H9 (cell line): Measurements from ENCODE around the gene KRTAP27-1. TPM values are rescaled to one million over a fixed set of nuclear protein-coding genes. Genes with fewer than 3 reads are reported as not detected.

Experiments used
- DNase-seq: peaks from one replicate; pipeline ENCODE4 v3.0.0-alpha.2; 2017
- H2AFZ ChIP-seq: one replicate; pipeline ENCODE4 v1.6.1; 2013; ENCODE audit warnings: mild to moderate bottlenecking, low read length, control low read depth, moderate library complexity
- H2AK5ac ChIP-seq: 2 replicates; pipeline ENCODE4 v1.6.1; 2013; ENCODE audit warnings: low read length, control low read depth, mixed read lengths; ENCODE audit not compliant: insufficient read length
- H2BK120ac ChIP-seq: one replicate; pipeline ENCODE4 v1.6.1; 2013; ENCODE audit warnings: low read depth, mild to moderate bottlenecking, low read length, control low read depth, inconsistent platforms; ENCODE audit not compliant: poor library complexity, severe bottlenecking
- H2BK12ac ChIP-seq: 2 replicates; pipeline ENCODE4 v1.6.1; 2013; ENCODE audit warnings: low read length, control low read depth, mixed read lengths, low read depth; ENCODE audit not compliant: insufficient read length
- H2BK15ac ChIP-seq: 2 replicates; pipeline ENCODE4 v1.6.1; 2013; ENCODE audit warnings: low read depth, low read length, control low read depth
- H2BK20ac ChIP-seq: one replicate; pipeline ENCODE4 v1.6.1; 2013; ENCODE audit warnings: low read depth, mild to moderate bottlenecking, low read length, control low read depth, inconsistent platforms; ENCODE audit not compliant: poor library complexity, severe bottlenecking
- H2BK5ac ChIP-seq: 2 replicates; pipeline ENCODE4 v1.6.1; 2013; ENCODE audit warnings: low read length, control low read depth, mixed read lengths; ENCODE audit not compliant: insufficient read length
- H3K14ac ChIP-seq: 2 replicates; pipeline ENCODE4 v1.6.1; 2013; ENCODE audit warnings: low read length, control low read depth; ENCODE audit not compliant: insufficient read depth
- H3K18ac ChIP-seq: 2 replicates; pipeline ENCODE4 v1.6.1; 2013; ENCODE audit warnings: low read depth, mild to moderate bottlenecking, mixed read lengths, low read length, control low read depth; ENCODE audit not compliant: insufficient read length
- H3K23ac ChIP-seq: 2 replicates; pipeline ENCODE4 v1.6.1; 2013; ENCODE audit warnings: low read length, control low read depth, mixed read lengths, low read depth; ENCODE audit not compliant: insufficient read length
- H3K23me2 ChIP-seq: 2 replicates; pipeline ENCODE4 v1.6.1; 2013; ENCODE audit warnings: low read depth, mild to moderate bottlenecking, mixed read lengths, low read length, control low read depth; ENCODE audit not compliant: insufficient read length, poor library complexity, severe bottlenecking
- H3K27ac ChIP-seq: 2 replicates; pipeline ENCODE4 v1.5.1; 2013; ENCODE audit warnings: low read length, control low read depth, mixed read lengths, low read depth; ENCODE audit not compliant: insufficient read length
- H3K27me3 ChIP-seq: 2 replicates; pipeline ENCODE4 v1.6.1; 2013; ENCODE audit warnings: low read length, control low read depth, inconsistent platforms; ENCODE audit not compliant: insufficient read depth
- H3K4ac ChIP-seq: 2 replicates; pipeline ENCODE4 v1.6.1; 2013; ENCODE audit warnings: low read depth, mild to moderate bottlenecking, control low read depth, inconsistent platforms, low read length, moderate library complexity
- H3K4me1 ChIP-seq: 2 replicates; pipeline ENCODE4 v1.6.1; 2013; ENCODE audit warnings: low read length, control low read depth, inconsistent platforms; ENCODE audit not compliant: insufficient read depth
- H3K4me2 ChIP-seq: 2 replicates; pipeline ENCODE4 v1.6.1; 2013; ENCODE audit warnings: low read length, control low read depth, mixed read lengths; ENCODE audit not compliant: insufficient read length, insufficient read depth
- H3K56ac ChIP-seq: 2 replicates; pipeline ENCODE4 v1.6.1; 2013; ENCODE audit warnings: low read depth, mild to moderate bottlenecking, mixed read lengths, low read length, control low read depth; ENCODE audit not compliant: insufficient read length
- H3K79me1 ChIP-seq: 2 replicates; pipeline ENCODE4 v1.6.1; 2013; ENCODE audit warnings: low read depth, mild to moderate bottlenecking, moderate library complexity, low read length, control low read depth, inconsistent platforms; ENCODE audit not compliant: insufficient read depth, poor library complexity, severe bottlenecking
- H3K79me2 ChIP-seq: 2 replicates; pipeline ENCODE4 v1.6.1; 2013; ENCODE audit warnings: low read length, control low read depth, inconsistent platforms; ENCODE audit not compliant: insufficient read depth
- H3K9ac ChIP-seq: 2 replicates; pipeline ENCODE4 v1.6.1; 2013; ENCODE audit warnings: low read length, control low read depth, mixed read lengths; ENCODE audit not compliant: insufficient read length; ENCODE audit errors: extremely low read depth
- H3K9me3 ChIP-seq: one replicate; pipeline ENCODE4 v1.6.1; 2013; ENCODE audit warnings: low read depth, low read length, inconsistent platforms; ENCODE audit not compliant: control insufficient read depth
- H3T11ph ChIP-seq: one replicate; pipeline ENCODE4 v1.6.1; 2013; ENCODE audit warnings: mild to moderate bottlenecking, low read length, control low read depth, inconsistent platforms
- H4K20me1 ChIP-seq: one replicate; pipeline ENCODE4 v1.6.1; 2013; ENCODE audit not compliant: control insufficient read depth, insufficient read length, insufficient read depth
- H4K5ac ChIP-seq: 2 replicates; pipeline ENCODE4 v1.6.1; 2013; ENCODE audit warnings: low read depth, mild to moderate bottlenecking, mixed read lengths, low read length, control low read depth; ENCODE audit not compliant: insufficient read length
- H4K8ac ChIP-seq: replicated peaks from 2 replicates; pipeline ENCODE4 v1.6.1; 2013; ENCODE audit warnings: low read length, control low read depth, mixed read lengths, low read depth; ENCODE audit not compliant: insufficient read length
- H4K91ac ChIP-seq: 2 replicates; pipeline ENCODE4 v1.6.1; 2013; ENCODE audit warnings: low read depth, mild to moderate bottlenecking, moderate library complexity, mixed read lengths, low read length, control low read depth; ENCODE audit not compliant: insufficient read length
- H3K27ac Mint-ChIP-seq, 3 experiments: 2 replicates in 2 of 3; 3 replicates in 1 of 3; pipeline ENCODE4 v1.8.0; 2020 to 2021; ENCODE audit warnings: mixed read lengths in 3 of 3, mild to moderate bottlenecking in 1 of 3, moderate library complexity in 1 of 3
- H3K27me3 Mint-ChIP-seq: 2 replicates; pipeline ENCODE4 v1.8.0; 2021; ENCODE audit warnings: low read depth, mild to moderate bottlenecking, moderate library complexity, mixed read lengths
- H3K36me3 Mint-ChIP-seq, 3 experiments: 2 replicates in 2 of 3; 3 replicates in 1 of 3; pipeline ENCODE4 v1.8.0; 2020 to 2021; ENCODE audit warnings: low read depth in 3 of 3, mixed read lengths in 3 of 3; ENCODE audit not compliant: insufficient read depth in 1 of 3
- H3K4me1 Mint-ChIP-seq, 2 experiments: 2 replicates each; pipeline ENCODE4 v1.8.0; 2020; ENCODE audit warnings: mixed read lengths in 2 of 2
- H3K4me3 Mint-ChIP-seq, 2 experiments: 2 replicates in 1 of 2; 3 replicates in 1 of 2; pipeline ENCODE4 v1.8.0; 2020 to 2021; ENCODE audit warnings: mild to moderate bottlenecking in 2 of 2, mixed read lengths in 2 of 2, moderate library complexity in 1 of 2
- H3K9me3 Mint-ChIP-seq, 2 experiments: 2 replicates in 1 of 2; 3 replicates in 1 of 2; pipeline ENCODE4 v1.8.0; 2020; ENCODE audit warnings: mild to moderate bottlenecking in 2 of 2, mixed read lengths in 2 of 2, moderate library complexity in 1 of 2
- WGBS: extraction: QIAGEN DNeasy Blood & Tissue Kit; methylation state at CpG from one replicate; pipeline ENCODE4 v1.1.7; 2013; ENCODE audit warnings: missing lambda C conversion rate, low lambda C conversion rate, mixed read lengths; ENCODE audit not compliant: insufficient read length; ENCODE audit errors: extremely low coverage; 5-methylcytosine and 5-hydroxymethylcytosine counted together
- total RNA-seq: library from RNA; stranded (reverse); gene quantifications from 2 replicates; pipeline ENCODE4 v1.2.1, GENCODE V29; 2021
- TF ChIP-seq, protein P1 (sequence below): fragments of 200-600 bp; sonication (generic); conservative IDR thresholded peaks from 3 replicates; pipeline ENCODE4 v1.8.0; 2021; ENCODE audit warnings: antibody characterized with exemption, mild to moderate bottlenecking

KRTAP27-1 gene
- total RNA-seq, 1 experiment from 2014 or later: not detected

DNA sequence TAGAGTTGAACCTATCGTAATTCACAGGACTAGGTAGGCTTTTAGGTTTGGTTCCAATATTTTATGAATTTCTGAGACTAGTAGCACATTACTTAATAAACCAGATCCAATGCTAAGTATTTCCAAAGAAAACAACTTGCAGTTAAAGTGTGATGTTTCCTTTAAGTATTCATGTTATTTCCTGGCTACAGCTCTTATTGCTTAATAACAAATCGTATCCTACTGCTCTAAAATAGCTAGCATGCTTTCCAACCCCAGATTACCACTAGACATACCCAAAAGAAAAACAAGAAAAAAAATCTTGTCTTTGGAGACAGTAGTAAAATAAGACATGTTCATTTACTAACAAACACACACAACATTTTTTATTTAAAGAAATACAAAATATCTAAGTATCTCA, 898 bp downstream of the KRTAP27-1 start:
- no peaks in the 10 kb centered on the region; the same call in 1 of the 2 replicates for H3K79me2 ChIP-seq
- Mint-ChIP-seq H3K4me1 (no peaks in the 10 kb centered on the region), H3K36me3 (no peaks in the 10 kb centered on the region), H3K27me3 (no peaks in the 10 kb centered on the region), H3K9me3 (no peaks in the 10 kb centered on the region), H3K27ac (no peak overlapping the region), H3K4me3 (no peak overlapping the region)
- no peak overlapping the region for H2BK15ac ChIP-seq
- no peaks in the 10 kb centered on the region; the same call in 1 of the 2 replicates for H3K27me3 ChIP-seq
- no peak overlapping the region for H3K14ac ChIP-seq
- no peak for DNase-seq
- H2AK5ac ChIP-seq: no peak overlapping the region
- H3K4me1 ChIP-seq: no peaks in the 10 kb centered on the region
- H4K91ac ChIP-seq: no peak overlapping the region
- H3K23ac ChIP-seq: no peak overlapping the region
- no peak overlapping the region for H3K27ac ChIP-seq
- H3K9me3 ChIP-seq: no peaks in the 10 kb centered on the region
- H2AFZ ChIP-seq: no peak overlapping the region
- H4K20me1 ChIP-seq: no peaks in the 10 kb centered on the region
- H3K4ac ChIP-seq: no peak overlapping the region
- no peaks in the 10 kb centered on the region for H3K79me1 ChIP-seq
- no peak overlapping the region for H3T11ph ChIP-seq
- H2BK12ac ChIP-seq: no peak overlapping the region
- no CpG with 5 or more reads among the region's 2 CpGs for WGBS
- H3K4me2 ChIP-seq: no peak overlapping the region
- H2BK5ac ChIP-seq: no peak overlapping the region
- H3K23me2 ChIP-seq: no peaks in the 10 kb centered on the region
- no peak overlapping the region for H2BK120ac ChIP-seq
- H4K8ac ChIP-seq: no peak overlapping the region
- TF ChIP-seq, protein P1, sequence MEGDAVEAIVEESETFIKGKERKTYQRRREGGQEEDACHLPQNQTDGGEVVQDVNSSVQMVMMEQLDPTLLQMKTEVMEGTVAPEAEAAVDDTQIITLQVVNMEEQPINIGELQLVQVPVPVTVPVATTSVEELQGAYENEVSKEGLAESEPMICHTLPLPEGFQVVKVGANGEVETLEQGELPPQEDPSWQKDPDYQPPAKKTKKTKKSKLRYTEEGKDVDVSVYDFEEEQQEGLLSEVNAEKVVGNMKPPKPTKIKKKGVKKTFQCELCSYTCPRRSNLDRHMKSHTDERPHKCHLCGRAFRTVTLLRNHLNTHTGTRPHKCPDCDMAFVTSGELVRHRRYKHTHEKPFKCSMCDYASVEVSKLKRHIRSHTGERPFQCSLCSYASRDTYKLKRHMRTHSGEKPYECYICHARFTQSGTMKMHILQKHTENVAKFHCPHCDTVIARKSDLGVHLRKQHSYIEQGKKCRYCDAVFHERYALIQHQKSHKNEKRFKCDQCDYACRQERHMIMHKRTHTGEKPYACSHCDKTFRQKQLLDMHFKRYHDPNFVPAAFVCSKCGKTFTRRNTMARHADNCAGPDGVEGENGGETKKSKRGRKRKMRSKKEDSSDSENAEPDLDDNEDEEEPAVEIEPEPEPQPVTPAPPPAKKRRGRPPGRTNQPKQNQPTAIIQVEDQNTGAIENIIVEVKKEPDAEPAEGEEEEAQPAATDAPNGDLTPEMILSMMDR: no peak
- H3K18ac ChIP-seq: no peak overlapping the region
- no peak overlapping the region for H4K5ac ChIP-seq
- H2BK20ac ChIP-seq: no peak overlapping the region
- H3K9ac ChIP-seq: no peak overlapping the region
- no peak overlapping the region for H3K56ac ChIP-seq
